ENCODE measurements around the gene ZNF787. TPM values are rescaled to one million over a fixed set of nuclear protein-coding genes. Genes with fewer than 3 reads are reported as not detected.
"Not testable (repeated sequence)": the region's sequence is repeated elsewhere in the genome, so short reads cannot be mapped to it uniquely, and the experiment has no call there.

The ZNF787 gene
- total RNA-seq, 1 donor: 25.0 TPM

DNA sequence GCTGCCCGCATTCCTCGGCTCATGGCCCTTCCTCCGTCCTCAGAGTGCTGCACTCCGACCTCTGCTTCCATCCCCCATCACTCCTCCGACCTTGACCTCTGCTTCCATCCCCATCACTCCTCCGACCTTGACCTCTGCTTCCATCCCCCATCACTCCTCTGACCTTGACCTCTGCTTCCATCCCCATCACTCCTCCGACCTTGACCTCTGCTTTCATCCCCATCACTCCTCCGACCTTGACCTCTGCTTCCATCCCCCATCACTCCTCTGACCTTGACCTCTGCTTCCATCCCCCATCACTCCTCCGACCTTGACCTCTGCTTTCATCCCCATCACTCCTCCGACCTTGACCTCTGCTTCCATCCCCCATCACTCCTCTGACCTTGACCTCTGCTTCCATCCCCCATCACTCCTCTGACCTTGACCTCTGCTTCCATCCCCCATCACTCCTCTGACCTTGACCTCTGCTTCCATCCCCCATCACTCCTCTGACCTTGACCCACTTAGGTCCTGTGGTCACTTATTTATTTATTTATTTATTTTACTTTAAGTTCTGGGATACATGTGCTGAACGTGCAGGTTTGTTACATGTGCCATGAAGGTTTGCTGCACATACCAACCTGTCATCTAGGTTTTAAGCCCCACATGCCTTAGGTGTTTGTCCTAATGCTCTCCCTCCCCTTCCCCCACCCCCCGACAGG, 28.0 kb upstream of the ZNF787 start:
- H3K9me3 ChIP-seq (ENCODE audit: low read depth, low read length); H3K4me1 ChIP-seq (ENCODE audit: insufficient read depth, low read length); H3K4me3 ChIP-seq (ENCODE audit: low read length); H3K27me3 ChIP-seq (ENCODE audit: insufficient read depth, low read length): not testable (repeated sequence)

DNA sequence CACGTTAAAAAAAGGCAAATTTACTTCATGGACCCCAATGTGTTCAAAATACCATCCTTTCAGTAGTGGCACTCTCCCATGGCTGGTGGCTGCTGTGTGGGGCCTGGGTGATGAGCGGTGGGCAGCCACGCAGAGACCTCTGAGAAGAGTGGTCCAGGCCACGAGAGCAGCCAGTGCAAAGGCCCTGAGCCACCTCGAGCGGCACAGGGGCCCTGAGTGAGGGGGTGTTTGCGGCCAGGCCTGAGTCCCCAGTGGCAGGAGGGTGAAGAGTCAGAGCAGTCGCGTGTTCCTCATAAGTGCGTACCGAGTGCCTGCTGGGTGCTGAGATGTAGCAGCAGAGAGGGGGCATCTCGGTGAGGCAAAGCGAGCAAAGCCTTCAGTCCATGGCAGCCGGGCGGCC, 27.0 kb upstream of the ZNF787 start:
- Histone ChIP-seq H3K4me3 (ENCODE audit: low read length) (no peak overlapping the region), H3K9me3 (ENCODE audit: low read depth, low read length) (no peaks in the 10 kb centered on the region), H3K27me3 (ENCODE audit: insufficient read depth, low read length) (no peaks in the 10 kb centered on the region), H3K4me1 (ENCODE audit: insufficient read depth, low read length) (no peaks in the 10 kb centered on the region)

GRCh38 chr19:56147307-56147706, 26.2 kb upstream of the ZNF787 start:
- Histone ChIP-seq H3K4me1 (ENCODE audit: insufficient read depth, low read length) (peaks cover 4% of the 10 kb centered on the region), H3K9me3 (ENCODE audit: low read depth, low read length) (no peaks in the 10 kb centered on the region), H3K4me3 (ENCODE audit: low read length) (no peak overlapping the region), H3K27me3 (ENCODE audit: insufficient read depth, low read length) (no peaks in the 10 kb centered on the region)

DNA sequence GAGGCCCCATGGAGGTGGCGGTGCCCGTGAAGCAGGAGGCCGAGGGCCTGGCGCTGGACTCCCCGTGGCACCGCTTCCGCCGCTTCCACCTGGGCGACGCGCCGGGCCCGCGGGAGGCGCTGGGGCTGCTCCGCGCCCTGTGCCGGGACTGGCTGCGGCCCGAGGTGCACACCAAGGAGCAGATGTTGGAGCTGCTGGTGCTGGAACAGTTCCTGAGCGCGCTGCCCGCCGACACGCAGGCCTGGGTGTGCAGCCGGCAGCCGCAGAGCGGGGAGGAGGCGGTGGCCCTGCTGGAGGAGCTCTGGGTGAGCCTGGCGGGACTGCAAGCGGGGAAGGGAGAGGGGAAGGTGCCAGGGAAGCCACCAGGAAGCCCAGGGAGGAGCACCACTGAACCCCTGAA, 25.8 kb upstream of the ZNF787 start:
- Histone ChIP-seq H3K9me3 (ENCODE audit: low read depth, low read length) (no peaks in the 10 kb centered on the region), H3K4me3 (ENCODE audit: low read length) (no peak overlapping the region), H3K27me3 (ENCODE audit: insufficient read depth, low read length) (no peaks in the 10 kb centered on the region), H3K4me1 (ENCODE audit: insufficient read depth, low read length) (peaks cover 8% of the 10 kb centered on the region)

DNA sequence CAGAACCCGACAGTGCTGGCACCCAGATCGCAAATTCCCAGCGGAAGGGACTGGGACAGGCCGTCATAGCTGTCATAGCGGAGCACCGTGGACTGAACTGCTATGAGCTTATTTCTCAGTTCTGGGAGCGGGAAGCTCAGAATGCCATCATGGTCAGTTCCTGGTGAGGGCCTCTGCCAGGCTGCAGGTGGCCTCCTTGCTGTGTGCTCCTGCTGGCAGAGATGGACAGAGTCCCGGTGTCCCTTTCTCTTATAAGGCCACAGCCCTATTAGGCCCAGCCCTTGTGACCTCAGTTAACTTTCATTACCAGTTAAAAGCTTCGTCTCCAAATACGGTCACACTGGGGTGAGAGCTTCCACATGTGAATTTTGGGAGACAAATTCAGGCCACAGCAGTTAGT, 24.6 kb upstream of the ZNF787 start:
- H3K4me3 ChIP-seq (ENCODE audit: low read length): no peak overlapping the region
- H3K4me1 ChIP-seq (ENCODE audit: insufficient read depth, low read length): peaks cover 10% of the 10 kb centered on the region
- no peaks in the 10 kb centered on the region for H3K9me3 ChIP-seq (ENCODE audit: low read depth, low read length)
- no peaks in the 10 kb centered on the region for H3K27me3 ChIP-seq (ENCODE audit: insufficient read depth, low read length)

GRCh38 chr19:56144831-56145230, 23.7 kb upstream of the ZNF787 start:
- H3K27me3 ChIP-seq (ENCODE audit: insufficient read depth, low read length): no peaks in the 10 kb centered on the region
- no peaks in the 10 kb centered on the region for H3K9me3 ChIP-seq (ENCODE audit: low read depth, low read length)
- no peak overlapping the region for H3K4me3 ChIP-seq (ENCODE audit: low read length)

DNA sequence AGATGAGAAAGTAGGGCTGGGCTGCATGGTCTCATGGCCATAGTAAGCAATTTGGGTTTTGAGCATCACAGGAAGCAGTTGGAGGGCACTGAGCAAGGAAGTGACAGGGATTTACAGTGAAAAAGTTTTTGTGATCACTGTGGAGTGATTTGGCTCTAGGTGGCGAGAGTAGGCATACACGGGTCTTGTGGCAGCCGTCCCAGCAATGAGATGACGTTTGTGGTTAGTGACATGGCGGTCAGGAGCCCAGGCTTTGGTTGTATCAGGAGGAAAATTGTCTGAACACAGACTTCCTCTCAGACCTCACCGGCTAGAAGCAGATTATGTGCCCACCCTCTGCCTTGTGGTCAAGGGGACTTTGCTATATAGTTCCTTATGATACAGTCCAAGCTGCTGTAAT, 23.3 kb upstream of the ZNF787 start:
- H3K9me3 ChIP-seq (ENCODE audit: low read depth, low read length): no peaks in the 10 kb centered on the region
- H3K4me1 ChIP-seq (ENCODE audit: insufficient read depth, low read length): peaks cover 21% of the 10 kb centered on the region
- H3K27me3 ChIP-seq (ENCODE audit: insufficient read depth, low read length): no peaks in the 10 kb centered on the region
- H3K4me3 ChIP-seq (ENCODE audit: low read length): no peak overlapping the region

More at GRCh38 chr19:56144831-56145230, 23.7 kb upstream of the ZNF787 start:
- H3K4me1 ChIP-seq (ENCODE audit: insufficient read depth, low read length): peaks cover 17% of the 10 kb centered on the region

DNA sequence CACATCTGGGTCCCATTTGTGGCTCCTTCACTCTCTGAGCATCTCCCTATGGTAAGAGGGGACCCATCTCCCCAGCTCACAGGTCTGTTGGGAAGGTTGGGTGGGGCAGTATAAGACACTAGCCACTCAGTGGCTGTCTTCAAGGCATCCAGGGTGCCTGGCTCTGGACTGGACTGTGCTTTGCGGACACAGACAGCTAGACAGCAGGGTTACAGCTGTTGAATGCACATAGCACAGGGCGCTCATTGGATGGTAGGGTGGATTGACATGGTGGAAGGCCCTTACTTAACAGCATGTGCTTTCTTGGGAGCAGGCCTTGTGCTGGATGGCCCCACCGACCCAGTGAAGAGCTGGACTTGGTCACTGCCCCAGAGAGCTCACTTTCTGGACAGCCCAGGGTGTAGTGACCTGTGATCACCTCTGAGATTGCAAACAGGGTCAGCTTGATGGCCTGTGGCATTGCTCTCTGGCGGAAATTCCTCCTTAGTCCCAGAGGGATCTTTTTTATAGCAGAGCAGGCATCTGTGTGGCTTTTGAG, 21.9 kb upstream of the ZNF787 start:
- peaks cover 36% of the 10 kb centered on the region for H3K4me1 ChIP-seq (ENCODE audit: insufficient read depth, low read length)
- no peak overlapping the region for H3K4me3 ChIP-seq (ENCODE audit: low read length)
- H3K9me3 ChIP-seq (ENCODE audit: low read depth, low read length): no peaks in the 10 kb centered on the region
- H3K27me3 ChIP-seq (ENCODE audit: insufficient read depth, low read length): no peaks in the 10 kb centered on the region

DNA sequence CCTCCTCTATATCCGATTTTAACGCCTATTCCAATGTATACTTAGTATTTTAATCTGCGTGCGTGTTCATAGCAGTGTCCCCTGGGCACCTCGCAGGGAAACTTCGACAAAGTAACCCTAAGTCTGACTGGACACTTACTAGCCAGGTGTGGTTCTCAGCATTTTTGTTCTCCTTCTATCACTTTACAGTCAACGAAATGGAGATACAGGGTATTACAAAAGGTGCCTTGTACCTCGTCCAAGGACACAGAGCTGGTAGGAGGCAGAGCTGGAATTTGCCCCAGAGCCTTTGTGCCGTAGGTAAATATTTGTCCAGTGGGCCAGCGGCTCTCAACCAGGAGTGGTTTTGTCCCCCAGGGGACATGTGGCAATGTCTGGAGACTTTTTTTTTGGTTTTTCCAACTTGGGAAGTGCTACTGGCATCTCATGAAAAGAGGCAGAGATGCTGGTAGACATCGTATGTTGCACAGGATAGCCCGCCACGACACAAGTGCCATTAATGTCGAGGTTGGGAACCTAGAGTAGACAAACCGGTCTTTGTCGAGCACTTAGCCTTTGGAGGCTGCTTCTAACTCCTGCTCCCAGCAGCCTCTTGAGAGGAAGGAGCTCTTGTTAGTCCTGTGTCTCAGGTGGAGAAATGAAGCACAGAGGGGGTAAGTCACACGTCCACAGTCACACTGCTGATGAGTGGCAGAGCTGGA, 21.1 kb upstream of the ZNF787 start:
- H3K4me3 ChIP-seq (ENCODE audit: low read length): peak overlapping the region; percentile 25
- peaks cover 43% of the 10 kb centered on the region for H3K4me1 ChIP-seq (ENCODE audit: insufficient read depth, low read length)
- no peaks in the 10 kb centered on the region for H3K9me3 ChIP-seq (ENCODE audit: low read depth, low read length)
- no peaks in the 10 kb centered on the region for H3K27me3 ChIP-seq (ENCODE audit: insufficient read depth, low read length)

DNA sequence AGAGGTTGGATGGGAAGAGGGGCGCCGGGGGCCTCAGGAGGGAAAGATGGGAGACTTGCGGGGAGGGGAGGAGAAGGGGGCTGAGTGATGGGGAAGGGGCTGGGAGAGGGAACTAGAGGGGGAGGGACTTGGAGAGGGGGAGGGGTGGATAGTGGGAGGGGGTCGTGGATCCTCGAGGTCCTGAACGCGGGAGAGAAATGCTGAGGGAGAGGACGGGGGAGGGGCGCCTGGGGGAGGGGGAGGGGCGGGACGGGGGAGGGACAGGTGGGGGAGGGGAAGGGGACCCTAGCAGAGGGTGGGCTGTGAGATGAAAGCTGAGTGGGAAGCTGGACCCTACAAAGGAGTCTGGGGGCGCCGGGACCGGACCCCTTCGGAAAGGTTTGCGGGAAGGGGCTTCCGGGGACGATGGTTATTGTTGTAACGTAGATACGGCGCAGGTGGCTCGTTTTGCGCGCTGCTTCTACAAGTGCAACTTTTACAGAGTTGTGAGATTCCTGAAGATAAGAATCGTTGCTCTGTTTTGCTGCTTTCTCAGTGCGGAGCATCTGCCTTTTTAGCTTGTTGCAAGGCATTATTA, 20.4 kb upstream of the ZNF787 start:
- Histone ChIP-seq H3K9me3 (ENCODE audit: low read depth, low read length) (no peaks in the 10 kb centered on the region), H3K27me3 (ENCODE audit: insufficient read depth, low read length) (no peaks in the 10 kb centered on the region), H3K4me1 (ENCODE audit: insufficient read depth, low read length) (peaks cover 43% of the 10 kb centered on the region), H3K4me3 (ENCODE audit: low read length) (peak overlapping the region; percentile 25)

GRCh38 chr19:56140583-56141416, 19.7 kb upstream of the ZNF787 start, which contains the start of gene ZNF444:
Gene ZNF444, plus strand, starts transcription at chr19:56141287. Its CDS starts 5,625 bp downstream, at chr19:56146912.
- H3K9me3 ChIP-seq (ENCODE audit: low read depth, low read length): no peaks in the 10 kb centered on the region
- H3K27me3 ChIP-seq (ENCODE audit: insufficient read depth, low read length): no peaks in the 10 kb centered on the region
- H3K4me1 ChIP-seq (ENCODE audit: insufficient read depth, low read length): peaks cover 43% of the 10 kb centered on the region
- H3K4me3 ChIP-seq (ENCODE audit: low read length): peak within 1 kb of the TSS; percentile 55

DNA sequence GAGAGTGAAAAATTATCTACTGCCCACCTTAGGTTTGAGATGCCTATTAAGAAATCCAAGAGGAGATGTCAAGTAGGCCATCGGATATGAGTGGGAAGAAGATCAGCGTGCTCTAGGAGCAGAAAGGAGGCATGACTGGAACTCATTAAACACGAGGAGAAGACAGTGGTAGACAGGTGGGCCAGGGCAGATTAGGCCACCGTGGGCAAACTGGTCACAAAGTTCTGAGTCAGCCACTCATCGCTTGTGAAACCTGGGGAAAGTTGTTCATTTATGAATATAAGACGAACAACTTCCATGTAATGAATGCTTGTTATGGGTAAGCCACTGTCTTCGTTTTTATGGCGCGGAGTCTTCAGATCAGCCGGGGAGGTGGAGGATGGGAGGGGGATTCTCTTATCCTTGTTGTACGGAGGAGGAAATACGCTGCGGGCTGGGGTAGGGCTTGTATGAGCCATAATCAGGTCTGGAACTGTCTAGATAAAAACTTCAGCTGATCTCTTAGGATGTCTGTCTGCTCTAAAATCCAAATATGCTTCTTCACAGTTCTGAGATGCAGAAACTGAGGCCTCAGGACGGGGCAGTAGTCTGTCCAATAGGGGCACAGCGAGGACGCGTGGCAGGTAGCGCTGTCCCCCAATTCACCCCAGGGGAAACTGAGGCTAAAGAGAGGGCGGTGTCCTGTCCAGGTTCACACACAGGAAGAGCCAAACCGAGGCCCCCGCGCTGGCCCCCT, 18.9 kb upstream of the ZNF787 start:
- Histone ChIP-seq H3K4me3 (ENCODE audit: low read length) (peak overlapping the region; percentile 55), H3K27me3 (ENCODE audit: insufficient read depth, low read length) (no peaks in the 10 kb centered on the region), H3K9me3 (ENCODE audit: low read depth, low read length) (no peaks in the 10 kb centered on the region), H3K4me1 (ENCODE audit: insufficient read depth, low read length) (peaks cover 43% of the 10 kb centered on the region)

DNA sequence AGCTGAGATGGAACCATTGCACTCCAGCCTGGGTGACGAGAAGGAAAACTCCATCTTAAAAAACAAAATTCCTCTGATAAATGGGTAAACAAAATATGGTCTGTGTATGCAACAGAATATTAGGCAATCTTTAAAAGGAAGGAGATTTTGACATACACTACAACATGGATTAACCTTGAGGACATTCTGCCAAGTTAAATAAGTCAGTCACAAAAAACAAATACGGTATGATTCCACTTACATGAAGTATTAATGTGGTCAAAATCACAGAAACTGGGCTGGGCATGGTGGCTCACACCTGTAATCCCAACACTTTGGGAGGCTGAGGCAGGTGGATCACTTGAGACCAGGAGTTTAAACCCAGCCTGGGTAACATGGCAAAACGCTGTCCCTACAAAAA, 17.0 kb upstream of the ZNF787 start:
- H3K9me3 ChIP-seq (ENCODE audit: low read depth, low read length): no peaks in the 10 kb centered on the region
- H3K4me3 ChIP-seq (ENCODE audit: low read length): no peak overlapping the region
- peaks cover 52% of the 10 kb centered on the region for H3K4me1 ChIP-seq (ENCODE audit: insufficient read depth, low read length)
- H3K27me3 ChIP-seq (ENCODE audit: insufficient read depth, low read length): no peaks in the 10 kb centered on the region

DNA sequence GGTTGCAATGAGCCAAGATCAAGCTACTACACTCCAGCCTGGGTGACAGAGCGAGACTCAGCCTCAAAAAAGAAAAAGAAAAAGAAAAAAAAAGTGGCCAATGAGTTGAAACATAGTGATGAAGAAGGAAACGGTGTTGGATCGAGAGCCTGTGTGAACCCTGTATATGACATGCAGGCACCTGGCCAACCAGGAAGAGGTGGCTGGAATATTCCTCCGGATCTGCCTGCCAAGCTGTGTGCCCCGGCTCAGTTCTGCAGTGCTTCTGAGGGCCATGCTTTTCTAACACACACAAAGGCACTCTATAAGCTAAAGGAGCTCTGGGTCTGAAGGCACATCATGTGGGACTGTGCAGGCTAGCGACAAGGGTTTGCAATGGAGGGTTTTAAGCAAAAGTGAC, 16.3 kb upstream of the ZNF787 start:
- Histone ChIP-seq H3K4me3 (ENCODE audit: low read length) (no peak overlapping the region), H3K27me3 (ENCODE audit: insufficient read depth, low read length) (no peaks in the 10 kb centered on the region), H3K9me3 (ENCODE audit: low read depth, low read length) (no peaks in the 10 kb centered on the region), H3K4me1 (ENCODE audit: insufficient read depth, low read length) (peaks cover 53% of the 10 kb centered on the region)

All from mononuclear cell (primary cell).